Glomerular visceral epithelial cell (primary cell): ENCODE measurements around the gene BIRC5.

ENCODE experiments used
- DNase-seq: peaks from one replicate; pipeline ENCODE4 v3.0.0-alpha.2; 2016; ENCODE audit errors: extremely low spot score

BIRC5 gene

DNA sequence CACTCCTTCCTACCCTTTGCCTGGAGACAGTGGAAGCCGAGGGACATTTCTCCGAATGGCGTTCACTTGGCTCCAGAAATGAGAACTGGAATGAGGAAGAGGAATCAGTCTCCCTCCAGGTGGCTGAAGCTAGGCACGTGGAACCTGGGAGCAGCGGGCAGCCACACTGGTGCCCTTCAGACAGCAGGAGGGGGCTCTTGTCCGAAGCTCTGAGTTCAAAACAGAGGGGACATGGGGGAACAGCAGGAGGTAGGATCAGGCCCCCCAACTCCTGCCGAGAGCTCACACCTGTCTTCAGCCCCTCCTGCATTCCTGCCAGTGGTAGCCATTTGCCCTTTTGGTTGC lies 58.8 kb downstream of the BIRC5 start:
- DNase-seq: no peak

DNA sequence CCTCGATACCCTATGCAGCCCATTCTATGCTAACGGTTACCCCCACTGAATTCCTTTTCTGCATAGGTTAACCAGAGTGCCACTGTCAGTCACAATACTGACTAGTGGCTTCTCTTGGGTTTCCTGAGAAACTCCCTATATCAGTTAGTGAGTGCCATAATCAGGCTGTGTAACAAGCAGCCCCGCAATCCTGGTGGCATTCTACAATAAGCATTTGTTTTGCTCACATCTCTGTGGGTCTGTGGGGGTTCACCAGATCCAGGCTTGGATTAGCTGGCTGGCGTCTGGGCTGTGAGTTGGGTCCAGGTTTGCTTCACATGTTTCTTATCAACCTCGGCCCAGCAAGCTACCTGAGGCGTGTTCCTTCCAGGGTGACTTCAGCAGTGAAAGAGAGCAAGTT lies 59.8 kb downstream of the BIRC5 start:
- no peak for DNase-seq
